NCI-H1092 (cell line): ENCODE results near the gene SDF4.
"Not testable (repeated sequence)": the region's sequence is repeated elsewhere in the genome, so short reads cannot be mapped to it uniquely, and the experiment has no call there.

Experiments
- DNase-seq: peaks from one replicate; lab custom pipeline; 2025; lab: John Stamatoyannopoulos, UW

The SDF4 gene

GRCh38 chr1:1198423-1199140, 33.2 kb downstream of the SDF4 start:
- no peak for DNase-seq

DNA sequence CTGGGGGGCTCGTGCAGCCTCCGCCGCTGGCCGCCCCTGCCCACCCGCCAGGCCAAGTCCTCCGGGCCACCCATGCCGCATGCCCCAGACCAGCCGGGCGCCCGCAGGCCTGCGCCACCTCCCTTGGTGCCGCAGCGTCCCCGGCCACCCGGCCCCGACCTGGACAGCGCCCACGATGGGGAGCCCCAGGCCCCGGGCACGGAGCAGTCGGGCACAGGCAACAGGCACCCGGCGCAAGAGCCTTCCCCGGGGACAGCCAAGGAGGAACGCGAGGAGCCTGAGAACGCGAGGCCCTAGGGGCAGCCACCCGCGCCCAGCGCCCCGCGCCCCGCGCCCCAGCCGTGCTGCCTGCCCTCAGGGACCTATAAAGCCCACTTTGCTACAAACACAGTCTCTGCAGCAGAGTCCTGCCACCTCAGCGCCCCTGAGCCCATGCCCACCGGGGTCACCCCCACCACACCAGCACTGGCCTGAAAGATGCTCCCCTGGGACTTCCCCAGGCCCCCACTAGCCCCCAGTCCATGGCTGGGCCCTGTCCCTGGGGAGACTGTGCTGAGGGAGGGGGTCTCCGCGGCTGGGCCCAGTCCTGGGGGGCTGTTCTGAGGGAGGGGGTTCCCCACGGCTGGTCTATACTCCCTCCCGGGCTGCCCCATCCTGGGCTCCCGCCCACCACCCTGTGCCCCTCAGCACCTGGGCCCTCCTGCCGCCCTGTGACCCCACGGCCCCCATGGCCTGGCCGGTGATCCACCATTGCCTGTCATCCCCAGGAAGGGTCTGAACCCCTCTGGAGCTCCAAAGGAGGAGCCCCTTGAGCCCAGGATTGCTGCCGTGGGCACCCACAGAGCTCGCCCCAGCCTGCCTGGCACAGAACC, 34.0 kb downstream of the SDF4 start:
- DNase-seq, result no peak

GRCh38 chr1:1197188-1197500, 34.7 kb downstream of the SDF4 start:
- no peak for DNase-seq

DNA sequence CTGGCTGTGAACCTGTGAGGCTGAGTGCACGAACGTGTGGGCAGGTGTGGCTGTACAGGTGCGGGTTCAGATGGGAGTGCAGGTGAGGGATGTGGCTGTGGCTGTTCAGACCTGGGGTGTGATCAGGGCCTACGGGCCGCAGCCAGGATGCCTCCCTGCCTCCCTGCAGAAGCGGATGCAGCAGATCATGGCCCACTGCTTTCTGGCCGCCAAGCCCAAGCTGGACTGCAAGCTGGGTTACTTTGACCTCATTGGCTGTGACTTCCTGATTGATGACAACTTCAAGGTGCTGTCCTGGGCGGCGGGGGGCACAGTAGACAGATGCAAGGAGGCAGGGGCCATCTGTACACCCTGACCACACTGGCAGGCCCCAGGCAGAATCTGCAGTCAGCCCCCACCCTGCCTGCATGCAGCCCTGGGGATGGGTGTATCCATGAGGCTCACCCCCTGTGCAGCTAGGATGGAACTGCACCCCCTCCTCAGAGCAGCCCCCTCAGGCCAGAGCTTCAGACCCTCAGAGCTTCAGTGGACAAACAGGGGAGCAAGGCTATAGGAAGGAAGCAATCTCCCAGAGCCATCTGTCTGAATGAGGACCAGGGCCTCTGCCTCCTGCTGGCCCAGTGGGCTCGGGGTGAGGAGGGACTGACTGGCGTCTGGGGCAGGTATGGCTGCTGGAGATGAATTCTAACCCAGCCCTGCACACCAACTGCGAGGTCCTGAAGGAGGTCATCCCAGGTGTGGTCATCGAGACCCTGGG, 35.2 kb downstream of the SDF4 start:
- DNase-seq, result no peak

DNA sequence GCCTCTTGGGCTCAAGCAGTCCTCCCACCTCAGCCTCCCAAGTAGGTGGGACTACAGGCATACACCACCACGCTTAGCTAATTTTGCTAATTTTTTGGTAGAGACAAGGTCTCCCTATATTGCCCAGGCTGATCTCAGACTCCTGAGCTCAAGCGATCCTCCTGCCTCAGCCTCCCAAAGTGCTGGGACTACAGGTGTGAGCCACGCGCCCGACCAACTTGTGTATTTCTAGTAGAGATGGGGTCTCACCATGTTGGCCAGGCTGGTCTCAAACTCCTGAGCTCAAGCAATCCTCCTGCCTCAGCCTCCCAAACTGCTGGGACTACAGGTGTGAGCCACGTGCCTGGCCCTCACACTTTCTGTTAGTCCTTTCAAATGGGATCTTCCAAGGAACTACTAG, 36.1 kb downstream of the SDF4 start:
- not testable (repeated sequence) for DNase-seq

GRCh38 chr1:1194723-1195122, 37.1 kb downstream of the SDF4 start:
- DNase-seq, result no peak

DNA sequence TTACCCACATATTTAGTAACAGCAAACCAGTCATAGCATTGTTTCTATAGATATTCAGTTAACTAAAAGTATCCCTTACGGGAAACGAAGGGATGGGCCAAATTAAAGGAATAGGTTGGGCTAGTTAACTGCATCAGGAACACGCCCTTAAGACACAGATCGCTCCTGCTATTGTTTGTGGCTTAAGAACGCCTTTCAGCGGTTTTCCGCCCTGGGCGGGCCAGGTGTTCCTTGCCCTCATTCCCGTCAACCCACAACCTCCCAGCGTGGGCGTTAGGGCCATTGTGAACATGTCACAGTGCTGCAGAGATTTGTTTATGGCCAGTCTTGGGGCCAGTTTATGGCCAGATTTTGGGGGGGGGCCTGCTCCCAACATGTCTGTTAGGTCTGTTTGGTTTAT, 40.1 kb downstream of the SDF4 start:
- DNase-seq, result no peak

DNA sequence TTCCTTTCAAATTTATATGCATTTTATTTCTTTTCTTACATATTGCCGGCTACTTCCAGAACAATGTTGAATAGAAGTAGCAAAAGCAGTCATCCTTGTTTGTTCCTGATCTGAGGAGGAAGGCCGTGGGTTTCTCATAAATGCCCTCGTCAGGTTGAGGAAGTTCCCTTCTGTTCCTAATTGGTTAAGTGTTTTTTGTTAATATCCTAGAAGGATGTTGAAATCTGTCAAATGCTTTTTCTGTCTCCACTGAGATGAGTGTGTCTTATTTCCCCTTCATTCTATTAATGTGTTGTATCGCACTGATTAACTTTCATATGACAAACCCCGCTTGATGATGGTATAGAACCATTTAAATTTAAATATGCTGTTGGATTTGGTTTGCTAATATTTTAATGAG, 42.7 kb downstream of the SDF4 start:
- no peak for DNase-seq

DNA sequence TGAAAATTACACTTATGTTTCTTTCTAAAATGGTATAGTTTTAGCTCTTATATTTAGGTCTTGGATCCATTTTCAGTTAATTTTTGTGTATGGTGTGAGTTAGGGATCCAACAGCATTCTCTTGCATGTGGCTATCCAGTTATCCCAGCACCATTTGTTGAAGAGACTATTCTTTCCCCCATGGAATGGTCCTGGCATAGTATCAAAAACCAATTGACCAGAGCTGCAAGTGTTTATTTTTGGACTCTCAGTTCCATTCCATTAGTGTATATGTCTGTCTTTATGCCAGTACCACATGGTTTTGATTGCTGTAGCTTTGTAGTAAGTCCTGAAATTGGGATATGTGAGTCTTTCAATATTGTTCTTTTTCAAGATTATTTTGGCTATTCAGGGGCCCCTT, 43.9 kb downstream of the SDF4 start:
- DNase-seq, result no peak

GRCh38 chr1:1185101-1185765, 46.6 kb downstream of the SDF4 start:
- DNase-seq, result no peak

GRCh38 chr1:1183833-1184775, 47.7 kb downstream of the SDF4 start:
- no peak for DNase-seq

DNA sequence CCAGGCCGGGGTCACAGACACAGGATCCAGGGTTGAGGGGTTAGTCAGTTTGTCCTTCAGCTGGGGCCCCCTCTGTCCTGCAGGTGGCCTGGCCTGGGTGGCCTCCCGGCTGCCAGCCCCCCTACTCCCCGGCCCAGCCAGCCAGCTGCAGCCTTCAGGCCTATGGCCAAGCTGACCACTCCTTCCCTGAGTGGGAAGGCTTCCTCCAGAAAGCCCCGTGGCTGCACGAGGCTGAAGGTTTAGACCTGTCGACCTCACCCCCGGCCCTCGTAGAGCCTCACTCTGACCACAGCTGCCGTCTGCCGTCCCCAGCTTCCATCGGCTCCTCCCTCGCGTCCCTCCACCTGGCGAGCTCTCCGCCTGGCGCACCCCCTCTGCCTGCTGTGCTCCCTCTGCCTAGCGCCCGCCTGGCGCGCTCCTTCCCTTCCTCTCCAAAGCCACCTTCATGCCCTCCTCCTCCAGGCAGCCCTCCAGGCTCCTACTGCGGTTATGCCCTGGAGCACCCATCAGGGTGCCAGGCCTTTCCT, 48.5 kb downstream of the SDF4 start:
- no peak for DNase-seq

- no peak for DNase-seq
Measured at GRCh38 chr1:1182491-1183220, 49.1 kb downstream of the SDF4 start.

DNA sequence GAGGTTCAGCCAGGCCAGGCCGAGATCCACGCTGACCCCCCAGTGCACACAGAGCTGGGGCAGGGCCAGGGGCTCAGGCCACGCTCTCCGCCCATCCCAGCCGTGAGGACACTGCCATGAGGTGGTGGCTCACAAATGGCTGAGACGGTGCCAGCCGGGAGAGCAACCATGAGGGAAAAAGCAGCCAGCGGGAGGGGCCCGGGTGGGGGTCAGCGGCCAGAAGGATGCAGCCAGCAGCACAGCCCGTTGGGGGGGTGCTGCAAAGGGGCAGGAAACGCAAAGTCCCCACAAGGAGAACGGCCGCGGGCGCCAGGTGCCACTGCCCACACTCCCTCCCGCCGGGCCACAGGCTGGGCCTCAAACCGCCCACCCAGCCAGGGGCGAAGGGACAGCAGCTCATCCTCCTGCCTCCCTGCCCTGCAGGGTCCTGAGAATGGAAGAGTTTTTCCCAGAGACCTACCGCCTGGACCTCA, 49.8 kb downstream of the SDF4 start:
- no peak for DNase-seq

GRCh38 chr1:1181129-1181937, 50.5 kb downstream of the SDF4 start:
- DNase-seq, result no peak

DNA sequence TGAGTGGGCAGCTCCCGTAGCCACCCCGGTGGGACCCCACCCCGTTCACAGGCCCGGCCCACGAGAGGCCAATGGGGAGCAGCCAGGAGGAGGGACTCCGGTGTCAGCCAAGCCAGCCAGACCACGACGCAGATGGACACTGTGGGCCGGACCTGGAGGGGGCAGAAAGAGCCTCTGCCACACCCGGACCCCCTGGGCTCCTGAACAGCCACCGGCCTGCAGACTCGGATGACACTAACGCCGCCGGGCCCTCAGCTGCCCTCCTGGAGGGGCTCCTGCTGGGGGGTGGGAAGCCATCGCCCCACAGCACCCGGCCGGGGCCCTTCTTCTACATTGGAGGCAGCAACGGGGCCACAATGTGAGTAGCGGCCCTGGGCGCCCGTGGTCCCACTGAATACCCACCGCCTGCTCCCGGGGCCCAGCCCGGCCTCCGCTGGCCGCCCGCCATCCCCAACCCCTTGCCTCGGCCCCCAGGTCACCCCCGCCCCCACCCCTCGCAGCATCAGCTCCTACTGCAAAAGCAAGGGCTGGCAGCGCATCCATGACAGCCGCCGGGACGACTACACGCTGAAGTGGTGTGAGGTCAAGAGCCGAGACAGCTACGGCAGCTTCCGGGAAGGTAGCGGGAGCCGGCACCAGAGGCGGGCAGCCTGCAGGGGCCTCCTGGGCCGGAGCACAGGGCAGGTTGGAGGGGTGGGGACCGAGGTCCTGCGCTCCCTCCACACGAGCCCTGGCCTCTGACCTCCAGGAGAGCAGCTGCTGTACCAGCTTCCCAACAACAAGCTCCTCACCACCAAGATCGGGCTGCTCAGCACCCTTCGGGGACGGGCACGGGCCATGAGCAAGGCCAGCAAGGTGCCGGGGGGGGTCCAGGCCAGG, 51.6 kb downstream of the SDF4 start:
- DNase-seq, result no peak

- DNase-seq, result no peak
Measured at GRCh38 chr1:1179346-1179982, 52.3 kb downstream of the SDF4 start.
